Lower leg skin (tissue), 3 donors: ENCODE results near the gene OGFR.

Experiments used
- POLR2A ChIP-seq, 2 donors: fragments of 450-650 bp; IDR thresholded peaks; one replicate each; pipeline ENCODE4 v1.6.1; 2016 to 2017; ENCODE audit warnings: antibody characterized with exemption in 2 of 2, mild to moderate bottlenecking in 1 of 2, moderate library complexity in 1 of 2
- TF ChIP-seq, protein P1 (sequence below), 3 donors: fragments of 450-650 bp; IDR thresholded peaks; one replicate each; pipeline ENCODE4 v1.5.1; 2016; ENCODE audit warnings: antibody characterized with exemption in 3 of 3, mild to moderate bottlenecking in 3 of 3, moderate library complexity in 2 of 3

DNA sequence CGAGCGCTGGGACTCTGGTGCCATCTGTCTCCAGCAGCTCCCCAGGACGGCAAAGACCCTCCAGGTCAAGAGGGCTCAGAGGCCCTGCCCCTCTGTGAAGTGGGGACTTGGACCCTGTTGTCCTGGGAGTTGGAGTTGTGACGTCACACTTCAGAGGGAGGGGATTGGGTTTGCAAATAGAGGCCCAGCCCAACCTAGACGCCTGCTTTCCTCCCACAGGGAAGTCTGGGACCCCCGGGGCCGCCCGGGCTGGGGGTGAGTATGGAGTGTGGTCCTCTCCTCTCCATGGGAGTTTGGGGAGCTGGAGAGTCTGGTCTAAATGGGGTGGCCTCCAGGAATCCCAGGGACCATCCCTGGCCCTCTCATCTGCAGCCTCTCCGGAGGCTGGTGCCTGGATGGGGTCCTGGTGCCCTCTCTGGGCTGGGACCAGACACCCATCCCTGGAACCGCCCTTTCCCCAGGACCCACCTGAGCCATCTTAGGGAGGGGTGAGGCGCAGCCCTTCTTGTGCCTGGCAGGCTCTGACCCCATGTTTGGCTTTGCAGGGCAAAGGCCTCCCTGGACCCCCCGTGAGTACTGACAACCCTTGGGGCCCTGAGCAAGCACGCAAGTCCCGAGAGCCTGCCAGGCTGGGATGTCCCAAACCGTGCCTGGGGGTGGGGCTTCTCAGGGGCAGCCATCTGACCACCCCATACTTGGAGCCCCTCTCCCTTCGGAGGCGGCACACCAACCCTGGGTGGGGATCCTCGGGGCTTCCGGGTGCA lies 16.5 kb downstream of the OGFR start:
- no peak for TF ChIP-seq POLR2A (IDR thresholded peaks at IDR 0.05)
- TF ChIP-seq, protein P1, sequence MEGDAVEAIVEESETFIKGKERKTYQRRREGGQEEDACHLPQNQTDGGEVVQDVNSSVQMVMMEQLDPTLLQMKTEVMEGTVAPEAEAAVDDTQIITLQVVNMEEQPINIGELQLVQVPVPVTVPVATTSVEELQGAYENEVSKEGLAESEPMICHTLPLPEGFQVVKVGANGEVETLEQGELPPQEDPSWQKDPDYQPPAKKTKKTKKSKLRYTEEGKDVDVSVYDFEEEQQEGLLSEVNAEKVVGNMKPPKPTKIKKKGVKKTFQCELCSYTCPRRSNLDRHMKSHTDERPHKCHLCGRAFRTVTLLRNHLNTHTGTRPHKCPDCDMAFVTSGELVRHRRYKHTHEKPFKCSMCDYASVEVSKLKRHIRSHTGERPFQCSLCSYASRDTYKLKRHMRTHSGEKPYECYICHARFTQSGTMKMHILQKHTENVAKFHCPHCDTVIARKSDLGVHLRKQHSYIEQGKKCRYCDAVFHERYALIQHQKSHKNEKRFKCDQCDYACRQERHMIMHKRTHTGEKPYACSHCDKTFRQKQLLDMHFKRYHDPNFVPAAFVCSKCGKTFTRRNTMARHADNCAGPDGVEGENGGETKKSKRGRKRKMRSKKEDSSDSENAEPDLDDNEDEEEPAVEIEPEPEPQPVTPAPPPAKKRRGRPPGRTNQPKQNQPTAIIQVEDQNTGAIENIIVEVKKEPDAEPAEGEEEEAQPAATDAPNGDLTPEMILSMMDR (IDR thresholded peaks at IDR 0.05) = no peak
